K562 (cell line): ENCODE results near the gene HMCN2. TPM values are rescaled to one million over a fixed set of nuclear protein-coding genes. Genes with fewer than 3 reads are reported as not detected.

Experiments used
- BCOR ChIP-seq: fragments of 450-650 bp; IDR thresholded peaks from 2 replicates; pipeline ENCODE4 v1.6.1; 2016
- CHD2 ChIP-seq: IDR thresholded peaks from 2 replicates; pipeline ENCODE4 v1.6.1; 2011; ENCODE audit warnings: low read depth, low read length
- HMG20A ChIP-seq: fragments of 450-650 bp; formaldehyde crosslinking; conservative IDR thresholded peaks from 2 replicates; pipeline ENCODE4 v1.4.0; 2020; ENCODE audit warnings: mild to moderate bottlenecking, mixed read lengths
- KHSRP ChIP-seq: fragments of 450-650 bp; IDR thresholded peaks from 2 replicates; pipeline ENCODE4 v1.6.1; 2017
- MECOM ChIP-seq: fragments of 250-450 bp; sonication (Bioruptor Pico); IDR thresholded peaks from 2 replicates; pipeline ENCODE4 v1.8.0; 2022; ENCODE audit warnings: inconsistent platforms
- SMAD4 ChIP-seq: fragments of 250-450 bp; sonication (Bioruptor Pico); conservative IDR thresholded peaks from 2 replicates; pipeline ENCODE4 v1.8.0; 2021; ENCODE audit warnings: inconsistent platforms, mild to moderate bottlenecking, moderate library complexity
- SRSF1 ChIP-seq: fragments of 200-400 bp; formaldehyde crosslinking; IDR thresholded peaks from 2 replicates; pipeline ENCODE4 v1.6.1; 2017; ENCODE audit warnings: mild to moderate bottlenecking, low read depth, low read length, moderate library complexity
- ZC3H11A ChIP-seq: IDR thresholded peaks from 2 replicates; pipeline ENCODE4 v1.6.1; 2012; ENCODE audit warnings: low read depth, low read length, improper control_type of control experiment
- ZEB2 ChIP-seq: fragments of 450-650 bp; IDR thresholded peaks from 2 replicates; pipeline ENCODE4 v1.6.1; 2016
- ZNF224 ChIP-seq: sonication (generic); formaldehyde crosslinking; IDR thresholded peaks from 2 replicates; pipeline ENCODE4 v1.8.0; 2022; ENCODE audit warnings: mild to moderate bottlenecking, missing genetic modification reagents
- polyA plus RNA-seq, 8 experiments: library from polyadenylated mRNA; depleted of rRNA in 4 of 8; stranded (reverse) in 5 of 8; unstranded in 3 of 8; fragments of >200 nt; fragmentation: Nextera tagmentation in 2 of 8; fragmentation: Illumina TruSeq in 1 of 8; extraction: Ambion mirVana in 2 of 8; extraction: Trizol in 1 of 8; gene quantifications; 2 replicates each; pipeline versions ENCODE4 v1.2.1 to v1.2.3, GENCODE V29; 2011 to 2014; ENCODE audit warnings: inconsistent platforms in 1 of 8, missing spikeins in 1 of 8
- total RNA-seq, 7 experiments: library from RNA; depleted of rRNA in 6 of 7; stranded (reverse); fragments of >200 nt in 6 of 7; fragmentation: Illumina TruSeq in 2 of 7; extraction: Trizol in 2 of 7; gene quantifications; 2 replicates each; pipeline versions ENCODE4 v1.2.1 to v1.2.3, GENCODE V29; 2011 to 2021; ENCODE audit warnings: low replicate concordance in 1 of 7
- TF ChIP-seq, protein P1 (sequence below), 2 experiments: IDR thresholded peaks in 1 of 2; conservative IDR thresholded peaks in 1 of 2; 2 replicates each; pipeline ENCODE4 v1.6.1; 2016; ENCODE audit warnings: low read depth in 2 of 2, mild to moderate bottlenecking in 1 of 2, missing compliant biosample characterization in 1 of 2, missing genetic modification characterization in 1 of 2, moderate library complexity in 1 of 2
- TF ChIP-seq, protein P2 (sequence below): fragments of 450-650 bp; IDR thresholded peaks from 2 replicates; pipeline ENCODE4 v1.7.1; 2018; ENCODE audit warnings: mild to moderate bottlenecking, low read depth; ENCODE audit not compliant: partially characterized antibody
- TF ChIP-seq, protein P3 (sequence below): fragments of 200-800 bp; sonication (Bioruptor generic); IDR thresholded peaks from 2 replicates; pipeline ENCODE4 v1.6.1; 2016; ENCODE audit warnings: missing genetic modification characterization, missing compliant biosample characterization
- TF ChIP-seq, protein P4 (sequence below): IDR thresholded peaks from 2 replicates; pipeline ENCODE4 v1.6.1; 2011; ENCODE audit warnings: borderline replicate concordance, low read depth, mild to moderate bottlenecking, moderate library complexity, low read length; ENCODE audit not compliant: insufficient read depth, poor library complexity, severe bottlenecking

The HMCN2 gene
- total and polyA plus RNA-seq, 9 of the 15 experiments (the other 6 are each of a cell fraction or from before 2014, with no cell fraction given) = 0.01 TPM; not detected in 8

DNA sequence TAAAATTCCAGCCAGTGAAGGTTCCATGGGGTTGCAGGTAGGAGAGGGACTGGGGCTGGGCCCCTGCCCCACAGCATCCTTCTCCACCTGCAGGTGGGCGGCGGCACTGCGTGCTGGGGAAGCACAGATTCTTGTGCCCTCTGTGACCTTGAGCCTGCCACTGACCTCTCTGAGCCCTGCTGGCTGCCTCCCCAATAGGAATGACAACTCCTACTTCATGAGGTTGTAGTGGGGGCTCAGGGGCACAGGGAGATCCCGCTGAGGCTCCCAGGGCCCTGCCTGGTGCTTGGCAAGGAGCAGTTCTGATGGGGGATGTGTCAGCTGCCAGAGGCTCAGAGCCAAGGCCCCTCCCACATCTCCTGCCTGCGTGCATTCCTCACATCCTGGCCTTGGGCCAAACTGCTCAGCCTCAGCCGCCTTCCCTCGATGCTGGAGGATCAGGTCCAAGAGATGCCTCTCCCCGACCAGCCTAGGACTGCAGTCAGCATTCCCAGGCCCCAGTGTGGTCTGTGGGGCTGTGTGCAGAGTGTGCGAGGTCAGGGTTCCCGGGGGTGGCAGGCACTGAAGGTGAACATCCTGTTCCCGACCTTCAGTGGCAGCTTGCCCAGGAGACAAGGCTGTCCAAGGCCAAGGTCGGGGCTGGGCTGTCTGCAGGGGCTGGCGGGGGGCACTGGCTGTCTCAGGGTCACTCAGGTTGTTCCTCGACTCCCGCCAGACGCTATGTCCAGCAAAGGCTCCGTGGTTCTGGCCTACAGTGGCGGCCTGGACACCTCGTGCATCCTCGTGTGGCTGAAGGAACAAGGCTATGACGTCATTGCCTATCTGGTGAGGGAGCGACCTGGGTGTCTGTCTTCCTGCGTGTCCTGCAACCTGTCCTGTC lies 186.2 kb downstream of the HMCN2 start (continued):
- TF ChIP-seq, protein P1, sequence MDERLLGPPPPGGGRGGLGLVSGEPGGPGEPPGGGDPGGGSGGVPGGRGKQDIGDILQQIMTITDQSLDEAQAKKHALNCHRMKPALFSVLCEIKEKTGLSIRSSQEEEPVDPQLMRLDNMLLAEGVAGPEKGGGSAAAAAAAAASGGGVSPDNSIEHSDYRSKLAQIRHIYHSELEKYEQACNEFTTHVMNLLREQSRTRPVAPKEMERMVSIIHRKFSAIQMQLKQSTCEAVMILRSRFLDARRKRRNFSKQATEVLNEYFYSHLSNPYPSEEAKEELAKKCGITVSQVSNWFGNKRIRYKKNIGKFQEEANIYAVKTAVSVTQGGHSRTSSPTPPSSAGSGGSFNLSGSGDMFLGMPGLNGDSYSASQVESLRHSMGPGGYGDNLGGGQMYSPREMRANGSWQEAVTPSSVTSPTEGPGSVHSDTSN (CRISPR knock-in tag; IDR thresholded peaks at IDR 0.05; ENCODE audit: low read depth) = no peak
- TF ChIP-seq, protein P1 (tag; conservative IDR thresholded peaks at IDR 0.05; ENCODE audit: low read depth) = no peak
- no peak for TF ChIP-seq CHD2
- no peak for TF ChIP-seq SRSF1
- no peak for TF ChIP-seq ZNF224
- TF ChIP-seq HMG20A = no peak
- TF ChIP-seq BCOR = no peak
- TF ChIP-seq ZEB2 = peak; percentile 66
- TF ChIP-seq SMAD4 (CRISPR knock-in tag) = 0 out of 2 replicates have a peak, but pooled peaks have one; percentile 27
- TF ChIP-seq, protein P2, sequence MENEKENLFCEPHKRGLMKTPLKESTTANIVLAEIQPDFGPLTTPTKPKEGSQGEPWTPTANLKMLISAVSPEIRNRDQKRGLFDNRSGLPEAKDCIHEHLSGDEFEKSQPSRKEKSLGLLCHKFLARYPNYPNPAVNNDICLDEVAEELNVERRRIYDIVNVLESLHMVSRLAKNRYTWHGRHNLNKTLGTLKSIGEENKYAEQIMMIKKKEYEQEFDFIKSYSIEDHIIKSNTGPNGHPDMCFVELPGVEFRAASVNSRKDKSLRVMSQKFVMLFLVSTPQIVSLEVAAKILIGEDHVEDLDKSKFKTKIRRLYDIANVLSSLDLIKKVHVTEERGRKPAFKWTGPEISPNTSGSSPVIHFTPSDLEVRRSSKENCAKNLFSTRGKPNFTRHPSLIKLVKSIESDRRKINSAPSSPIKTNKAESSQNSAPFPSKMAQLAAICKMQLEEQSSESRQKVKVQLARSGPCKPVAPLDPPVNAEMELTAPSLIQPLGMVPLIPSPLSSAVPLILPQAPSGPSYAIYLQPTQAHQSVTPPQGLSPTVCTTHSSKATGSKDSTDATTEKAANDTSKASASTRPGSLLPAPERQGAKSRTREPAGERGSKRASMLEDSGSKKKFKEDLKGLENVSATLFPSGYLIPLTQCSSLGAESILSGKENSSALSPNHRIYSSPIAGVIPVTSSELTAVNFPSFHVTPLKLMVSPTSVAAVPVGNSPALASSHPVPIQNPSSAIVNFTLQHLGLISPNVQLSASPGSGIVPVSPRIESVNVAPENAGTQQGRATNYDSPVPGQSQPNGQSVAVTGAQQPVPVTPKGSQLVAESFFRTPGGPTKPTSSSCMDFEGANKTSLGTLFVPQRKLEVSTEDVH = no peak
- TF ChIP-seq, protein P3, sequence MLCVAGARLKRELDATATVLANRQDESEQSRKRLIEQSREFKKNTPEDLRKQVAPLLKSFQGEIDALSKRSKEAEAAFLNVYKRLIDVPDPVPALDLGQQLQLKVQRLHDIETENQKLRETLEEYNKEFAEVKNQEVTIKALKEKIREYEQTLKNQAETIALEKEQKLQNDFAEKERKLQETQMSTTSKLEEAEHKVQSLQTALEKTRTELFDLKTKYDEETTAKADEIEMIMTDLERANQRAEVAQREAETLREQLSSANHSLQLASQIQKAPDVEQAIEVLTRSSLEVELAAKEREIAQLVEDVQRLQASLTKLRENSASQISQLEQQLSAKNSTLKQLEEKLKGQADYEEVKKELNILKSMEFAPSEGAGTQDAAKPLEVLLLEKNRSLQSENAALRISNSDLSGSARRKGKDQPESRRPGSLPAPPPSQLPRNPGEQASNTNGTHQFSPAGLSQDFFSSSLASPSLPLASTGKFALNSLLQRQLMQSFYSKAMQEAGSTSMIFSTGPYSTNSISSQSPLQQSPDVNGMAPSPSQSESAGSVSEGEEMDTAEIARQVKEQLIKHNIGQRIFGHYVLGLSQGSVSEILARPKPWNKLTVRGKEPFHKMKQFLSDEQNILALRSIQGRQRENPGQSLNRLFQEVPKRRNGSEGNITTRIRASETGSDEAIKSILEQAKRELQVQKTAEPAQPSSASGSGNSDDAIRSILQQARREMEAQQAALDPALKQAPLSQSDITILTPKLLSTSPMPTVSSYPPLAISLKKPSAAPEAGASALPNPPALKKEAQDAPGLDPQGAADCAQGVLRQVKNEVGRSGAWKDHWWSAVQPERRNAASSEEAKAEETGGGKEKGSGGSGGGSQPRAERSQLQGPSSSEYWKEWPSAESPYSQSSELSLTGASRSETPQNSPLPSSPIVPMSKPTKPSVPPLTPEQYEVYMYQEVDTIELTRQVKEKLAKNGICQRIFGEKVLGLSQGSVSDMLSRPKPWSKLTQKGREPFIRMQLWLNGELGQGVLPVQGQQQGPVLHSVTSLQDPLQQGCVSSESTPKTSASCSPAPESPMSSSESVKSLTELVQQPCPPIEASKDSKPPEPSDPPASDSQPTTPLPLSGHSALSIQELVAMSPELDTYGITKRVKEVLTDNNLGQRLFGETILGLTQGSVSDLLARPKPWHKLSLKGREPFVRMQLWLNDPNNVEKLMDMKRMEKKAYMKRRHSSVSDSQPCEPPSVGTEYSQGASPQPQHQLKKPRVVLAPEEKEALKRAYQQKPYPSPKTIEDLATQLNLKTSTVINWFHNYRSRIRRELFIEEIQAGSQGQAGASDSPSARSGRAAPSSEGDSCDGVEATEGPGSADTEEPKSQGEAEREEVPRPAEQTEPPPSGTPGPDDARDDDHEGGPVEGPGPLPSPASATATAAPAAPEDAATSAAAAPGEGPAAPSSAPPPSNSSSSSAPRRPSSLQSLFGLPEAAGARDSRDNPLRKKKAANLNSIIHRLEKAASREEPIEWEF (CRISPR knock-in tag) = no peak
- TF ChIP-seq, protein P4, sequence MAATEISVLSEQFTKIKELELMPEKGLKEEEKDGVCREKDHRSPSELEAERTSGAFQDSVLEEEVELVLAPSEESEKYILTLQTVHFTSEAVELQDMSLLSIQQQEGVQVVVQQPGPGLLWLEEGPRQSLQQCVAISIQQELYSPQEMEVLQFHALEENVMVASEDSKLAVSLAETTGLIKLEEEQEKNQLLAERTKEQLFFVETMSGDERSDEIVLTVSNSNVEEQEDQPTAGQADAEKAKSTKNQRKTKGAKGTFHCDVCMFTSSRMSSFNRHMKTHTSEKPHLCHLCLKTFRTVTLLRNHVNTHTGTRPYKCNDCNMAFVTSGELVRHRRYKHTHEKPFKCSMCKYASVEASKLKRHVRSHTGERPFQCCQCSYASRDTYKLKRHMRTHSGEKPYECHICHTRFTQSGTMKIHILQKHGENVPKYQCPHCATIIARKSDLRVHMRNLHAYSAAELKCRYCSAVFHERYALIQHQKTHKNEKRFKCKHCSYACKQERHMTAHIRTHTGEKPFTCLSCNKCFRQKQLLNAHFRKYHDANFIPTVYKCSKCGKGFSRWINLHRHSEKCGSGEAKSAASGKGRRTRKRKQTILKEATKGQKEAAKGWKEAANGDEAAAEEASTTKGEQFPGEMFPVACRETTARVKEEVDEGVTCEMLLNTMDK = no peak
- no peak for TF ChIP-seq MECOM
- no peak for TF ChIP-seq KHSRP
- TF ChIP-seq ZC3H11A = no peak
